Measurements from ENCODE around the gene FLII.
"Not testable (repeated sequence)": the region's sequence is repeated elsewhere in the genome, so short reads cannot be mapped to it uniquely, and the experiment has no call there.

The FLII gene

GRCh38 chr17:18217412-18218015 lies 41.0 kb downstream of the FLII start:
- DNase-seq (ENCODE audit: low read depth) = no peak

DNA sequence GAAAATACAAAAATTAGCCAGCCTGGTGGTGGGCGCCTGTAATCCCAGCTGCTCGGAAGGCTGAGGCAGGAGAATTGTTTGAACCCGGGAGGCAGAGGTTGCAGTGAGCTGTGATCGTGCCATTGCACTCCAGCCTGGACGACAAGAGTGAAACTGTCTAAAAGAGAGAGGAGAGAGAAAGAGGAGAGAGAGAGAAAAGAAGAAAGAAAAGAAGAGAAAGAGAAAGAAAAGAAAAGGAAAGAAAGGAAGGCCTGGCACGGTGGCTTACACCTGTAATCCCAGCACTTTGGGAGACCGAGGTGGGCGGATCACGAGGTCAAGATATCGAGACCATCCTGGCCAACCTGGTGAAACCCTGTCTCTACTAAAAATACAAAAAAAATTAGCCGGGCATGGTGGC lies 41.6 kb downstream of the FLII start:
- not testable (repeated sequence) for DNase-seq (ENCODE audit: low read depth)

- no peak for DNase-seq (ENCODE audit: low read depth)
Measured at GRCh38 chr17:18213666-18214270, 44.8 kb downstream of the FLII start.

DNA sequence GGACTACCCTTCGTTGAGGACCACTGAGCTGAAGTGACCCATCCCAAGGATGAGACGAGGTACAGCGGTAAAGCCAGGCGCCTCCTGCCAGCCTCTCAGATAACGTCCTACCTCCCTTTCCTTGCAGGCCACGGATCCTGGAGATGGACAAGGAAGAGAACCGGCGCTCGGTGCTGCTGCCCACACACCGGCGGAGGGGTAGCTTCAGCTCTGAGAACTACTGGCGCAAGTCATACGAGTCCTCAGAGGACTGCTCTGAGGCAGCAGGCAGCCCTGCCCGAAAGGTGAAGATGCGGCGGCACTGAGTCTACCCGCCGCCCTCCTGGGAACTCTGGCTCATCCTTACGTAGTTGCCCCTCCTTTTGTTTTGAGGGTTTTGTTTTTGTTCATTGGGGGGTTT lies 50.4 kb downstream of the FLII start:
- no peak for DNase-seq (ENCODE audit: low read depth)

GRCh38 chr17:18206962-18207361 lies 51.6 kb downstream of the FLII start:
- DNase-seq (ENCODE audit: low read depth) = no peak

- DNase-seq (ENCODE audit: low read depth) = no peak
Measured at GRCh38 chr17:18205861-18206260, 52.7 kb downstream of the FLII start.

DNA sequence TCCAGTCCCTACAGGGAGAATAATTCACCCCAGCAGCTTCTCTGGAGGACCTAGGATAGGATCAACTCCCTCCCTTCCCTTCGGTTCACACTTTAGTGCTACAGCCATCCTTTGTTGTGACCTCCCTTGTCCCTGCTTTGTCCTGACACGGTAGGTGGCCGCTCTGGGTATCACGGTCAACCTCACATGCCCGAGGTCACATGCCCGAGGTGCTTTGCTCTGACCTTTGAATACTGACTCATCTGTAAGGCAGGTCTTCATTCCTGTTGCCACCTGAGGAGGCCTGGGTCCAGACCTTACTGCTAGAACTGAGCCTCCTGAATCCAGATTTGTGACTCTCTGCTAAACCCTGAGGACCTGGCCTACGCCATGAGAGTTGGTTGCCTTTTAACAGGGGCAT lies 55.2 kb downstream of the FLII start:
- DNase-seq (ENCODE audit: low read depth) = no peak

- DNase-seq (ENCODE audit: low read depth) = no peak
Measured at GRCh38 chr17:18201108-18201507, 57.4 kb downstream of the FLII start.

DNA sequence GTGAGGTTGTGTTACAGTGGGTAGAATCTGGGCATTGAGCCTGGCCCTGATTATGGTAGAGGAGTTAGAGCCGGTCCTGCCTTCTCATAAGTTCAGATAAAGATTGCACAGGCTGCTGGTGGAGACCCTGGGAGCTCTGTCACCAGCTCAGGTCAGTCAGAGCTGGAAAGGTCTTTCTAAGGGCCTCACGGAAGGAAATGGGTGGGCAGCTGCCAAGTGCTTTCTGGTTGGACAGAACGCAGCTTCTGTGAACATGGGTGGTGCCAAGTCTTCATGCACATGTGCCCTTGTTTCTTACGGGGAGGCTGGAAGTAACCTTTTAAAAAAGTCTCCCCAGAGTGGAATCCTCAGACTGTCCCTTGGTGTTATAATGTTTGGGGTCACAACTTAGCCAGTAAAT lies 60.0 kb downstream of the FLII start:
- DNase-seq (ENCODE audit: low read depth) = no peak

GRCh38 chr17:18197535-18198194 lies 60.9 kb downstream of the FLII start:
- DNase-seq (ENCODE audit: low read depth) = no peak

- DNase-seq (ENCODE audit: low read depth) = no peak
Measured at GRCh38 chr17:18195246-18195645, 63.3 kb downstream of the FLII start.
